Activated CD4-positive, alpha-beta T cell treated with anti-CD3 and anti-CD28 coated beads, Interleukin-2, amount 50 U/mL, for 48 hours (primary cell): ENCODE data around the gene WDR19.

Source experiments
- DNase-seq, 2 experiments: peaks; one replicate each; pipeline ENCODE4 v3.0.0-alpha.2; 2020

WDR19 gene

GRCh38 chr4:39305912-39306677 is 123.8 kb downstream of the WDR19 start:
- no peak for DNase-seq

- DNase-seq, result no peak
Observed at GRCh38 chr4:39308611-39309010, 126.3 kb downstream of the WDR19 start.

GRCh38 chr4:39312816-39313215 is 130.5 kb downstream of the WDR19 start:
- no peak for DNase-seq

GRCh38 chr4:39319676-39320075 is 137.3 kb downstream of the WDR19 start:
- no peak for DNase-seq

- no peak for DNase-seq
Observed at GRCh38 chr4:39320381-39321115, 138.2 kb downstream of the WDR19 start.

- no peak for DNase-seq
Observed at GRCh38 chr4:39323821-39324220, 141.5 kb downstream of the WDR19 start.

- no peak for DNase-seq
Observed at GRCh38 chr4:39324446-39324845, 142.1 kb downstream of the WDR19 start.

- no peak for DNase-seq
Observed at GRCh38 chr4:39324897-39325613, 142.7 kb downstream of the WDR19 start.

- DNase-seq, result no peak
Observed at GRCh38 chr4:39326468-39326977, 144.2 kb downstream of the WDR19 start.

GRCh38 chr4:39330353-39330752 is 148.0 kb downstream of the WDR19 start:
- no peak for DNase-seq

- DNase-seq, result no peak
Observed at GRCh38 chr4:39331191-39331590, 148.9 kb downstream of the WDR19 start.
